Neural crest cell (in vitro differentiated cells): ENCODE data around the gene TPT1. TPM values are rescaled to one million over a fixed set of nuclear protein-coding genes. Genes with fewer than 3 reads are reported as not detected.
"Not testable (repeated sequence)": the region's sequence is repeated elsewhere in the genome, so short reads cannot be mapped to it uniquely, and the experiment has no call there.

ENCODE experiments used
- DNase-seq: peaks from one replicate; pipeline ENCODE4 v3.0.0; 2021; ENCODE audit warnings: low read depth, mixed read lengths, low spot score
- H3K27ac Mint-ChIP-seq: one replicate; pipeline ENCODE4 v1.8.0; 2021; ENCODE audit warnings: mild to moderate bottlenecking, mixed read lengths; ENCODE audit not compliant: unreplicated experiment
- H3K27me3 Mint-ChIP-seq: 2 replicates; pipeline ENCODE4 v1.8.0; 2021; ENCODE audit warnings: low read depth, mild to moderate bottlenecking, mixed read lengths
- H3K36me3 Mint-ChIP-seq: 2 replicates; pipeline ENCODE4 v1.8.0; 2021; ENCODE audit warnings: low read depth, mild to moderate bottlenecking, mixed read lengths
- H3K4me1 Mint-ChIP-seq: 2 replicates; pipeline ENCODE4 v1.8.0; 2021; ENCODE audit warnings: mixed read lengths
- H3K4me3 Mint-ChIP-seq: one replicate; pipeline ENCODE4 v1.8.0; 2021; ENCODE audit warnings: mild to moderate bottlenecking, mixed read lengths
- H3K9me3 Mint-ChIP-seq: 2 replicates; pipeline ENCODE4 v1.8.0; 2021; ENCODE audit warnings: mixed read lengths
- long read RNA-seq: library from polyadenylated mRNA; unstranded; transcript quantifications from one replicate; pipeline ENCODE4 v2.0.0, GENCODE V29; 2020
- total RNA-seq: library from RNA; stranded (reverse); gene quantifications from 2 replicates; pipeline ENCODE4 v1.2.1, GENCODE V29; 2021
- TF ChIP-seq, protein P1 (sequence below): fragments of 200-600 bp; sonication (generic); conservative IDR thresholded peaks from 2 replicates; pipeline ENCODE4 v1.5.0; 2021; ENCODE audit warnings: antibody characterized with exemption, mild to moderate bottlenecking

Gene TPT1
- total RNA-seq = 2,364 and 2,627 TPM in 2 replicates
- long read RNA-seq, full-length matches to known transcripts = 1,767 of 1,806 reads
- long read RNA-seq, partial matches to known transcripts = 13 of 1,806 reads
- long read RNA-seq, other reads (novel, unspliced or antisense) = 26 of 1,806 reads

- TF ChIP-seq, protein P1, sequence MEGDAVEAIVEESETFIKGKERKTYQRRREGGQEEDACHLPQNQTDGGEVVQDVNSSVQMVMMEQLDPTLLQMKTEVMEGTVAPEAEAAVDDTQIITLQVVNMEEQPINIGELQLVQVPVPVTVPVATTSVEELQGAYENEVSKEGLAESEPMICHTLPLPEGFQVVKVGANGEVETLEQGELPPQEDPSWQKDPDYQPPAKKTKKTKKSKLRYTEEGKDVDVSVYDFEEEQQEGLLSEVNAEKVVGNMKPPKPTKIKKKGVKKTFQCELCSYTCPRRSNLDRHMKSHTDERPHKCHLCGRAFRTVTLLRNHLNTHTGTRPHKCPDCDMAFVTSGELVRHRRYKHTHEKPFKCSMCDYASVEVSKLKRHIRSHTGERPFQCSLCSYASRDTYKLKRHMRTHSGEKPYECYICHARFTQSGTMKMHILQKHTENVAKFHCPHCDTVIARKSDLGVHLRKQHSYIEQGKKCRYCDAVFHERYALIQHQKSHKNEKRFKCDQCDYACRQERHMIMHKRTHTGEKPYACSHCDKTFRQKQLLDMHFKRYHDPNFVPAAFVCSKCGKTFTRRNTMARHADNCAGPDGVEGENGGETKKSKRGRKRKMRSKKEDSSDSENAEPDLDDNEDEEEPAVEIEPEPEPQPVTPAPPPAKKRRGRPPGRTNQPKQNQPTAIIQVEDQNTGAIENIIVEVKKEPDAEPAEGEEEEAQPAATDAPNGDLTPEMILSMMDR = no peak
- peaks cover 57% of the 10 kb centered on the region for H3K4me1 Mint-ChIP-seq
- peak; percentile 96 for DNase-seq
- H3K27me3 Mint-ChIP-seq = peaks cover 4% of the 10 kb centered on the region
- H3K36me3 Mint-ChIP-seq = peaks cover 32% of the 10 kb centered on the region
- H3K27ac Mint-ChIP-seq = peak within 1 kb of the TSS; percentile 100
- H3K4me3 Mint-ChIP-seq = peak within 1 kb of the TSS; percentile 100
- H3K9me3 Mint-ChIP-seq = no peaks in the 10 kb centered on the region
Observed at GRCh38 chr13:45341034-45341798, at the start of gene TPT1. TPT1 (minus strand) TSS chr13:45341183; CDS start chr13:45341069, 114 bp downstream.

DNA sequence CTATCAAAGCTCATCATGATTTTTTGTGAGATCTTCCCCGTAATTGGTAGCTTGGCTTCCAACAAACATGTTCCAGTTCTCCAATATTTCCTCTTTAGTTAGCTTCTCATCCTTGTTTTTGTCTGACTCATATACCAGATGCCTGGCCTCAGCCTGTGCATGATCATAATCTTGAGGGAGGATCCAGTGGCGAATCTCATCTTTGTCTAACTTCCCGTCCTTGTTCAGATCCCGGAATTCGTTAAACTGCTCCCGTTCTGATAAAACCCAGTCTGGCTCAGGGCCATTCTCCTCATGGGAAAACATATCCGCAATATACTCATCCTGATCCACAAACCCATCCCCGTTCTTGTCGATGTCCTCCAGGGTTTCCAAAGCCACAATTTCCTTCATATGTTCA, 49.4 kb upstream of the TPT1 start:
- H3K27ac Mint-ChIP-seq, DNase-seq, H3K27me3 Mint-ChIP-seq, H3K9me3 Mint-ChIP-seq, H3K4me3 Mint-ChIP-seq: not testable (repeated sequence)
- Mint-ChIP-seq H3K36me3 (peaks cover 28% of the 10 kb centered on the region), H3K4me1 (peaks cover 23% of the 10 kb centered on the region)

DNA sequence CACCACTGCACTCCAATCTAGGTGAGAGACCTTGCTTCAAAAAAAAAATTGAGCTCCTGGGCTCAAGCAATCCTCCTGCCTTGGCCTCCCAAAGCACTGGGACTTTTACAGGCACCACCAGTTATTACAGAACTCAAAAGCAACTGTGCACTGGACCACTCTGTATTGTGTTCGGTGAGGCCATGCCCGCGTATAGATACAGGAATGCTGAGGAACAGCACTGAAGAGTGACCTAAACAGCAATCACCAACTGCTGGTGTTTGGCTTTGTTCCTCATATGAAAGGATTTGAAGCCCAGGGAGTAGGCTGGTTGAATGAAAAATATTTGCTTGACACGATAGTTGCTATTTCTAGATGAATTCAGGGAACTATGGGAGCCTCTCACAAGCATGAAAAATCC, 47.7 kb upstream of the TPT1 start:
- H3K27me3 Mint-ChIP-seq = no peaks in the 10 kb centered on the region
- peaks cover 36% of the 10 kb centered on the region for H3K36me3 Mint-ChIP-seq
- DNase-seq = no peak
- H3K4me3 Mint-ChIP-seq = no peak overlapping the region
- H3K4me1 Mint-ChIP-seq = peaks cover 18% of the 10 kb centered on the region
- TF ChIP-seq, protein P1 = no peak
- H3K9me3 Mint-ChIP-seq = peaks cover 6% of the 10 kb centered on the region
- H3K27ac Mint-ChIP-seq = peak overlapping the region; percentile 37

DNA sequence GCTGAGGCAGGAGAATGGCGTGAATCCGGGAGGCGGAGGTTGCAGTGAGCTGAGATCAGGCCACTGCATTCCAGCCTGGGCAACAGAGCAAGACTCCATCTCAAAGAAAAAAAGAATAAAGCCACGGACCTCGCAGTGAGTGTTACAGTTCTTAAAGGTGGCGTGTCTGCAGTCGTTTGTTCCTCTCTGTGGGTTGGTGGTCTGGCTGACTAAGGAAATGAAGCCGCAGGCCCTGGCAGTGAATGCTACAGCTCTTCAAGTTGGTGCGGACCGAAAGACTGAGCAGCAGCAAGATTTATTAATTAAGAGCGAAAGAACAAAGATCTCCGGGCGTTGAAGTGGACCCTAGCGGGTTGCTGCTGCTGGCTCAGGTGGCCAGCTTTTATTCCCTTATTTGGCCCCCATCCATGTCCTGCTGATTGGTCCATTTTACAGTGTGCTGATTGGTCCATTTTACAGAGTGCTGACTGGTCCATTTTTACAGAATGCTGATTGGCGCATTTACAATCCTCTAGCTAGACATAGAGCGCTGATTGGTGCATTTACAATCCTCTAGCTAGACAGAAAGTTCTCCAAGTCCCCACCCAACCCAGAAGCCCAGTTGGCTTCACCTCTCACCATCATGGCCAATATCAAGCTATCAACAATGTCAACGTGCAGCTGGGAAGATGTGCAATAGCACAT, 46.1 kb upstream of the TPT1 start:
- Mint-ChIP-seq H3K4me1 (peaks cover 21% of the 10 kb centered on the region), H3K4me3 (peak overlapping the region; percentile 35), H3K27ac (peak overlapping the region; percentile 70), H3K36me3 (peaks cover 34% of the 10 kb centered on the region)
- H3K9me3 Mint-ChIP-seq, DNase-seq, H3K27me3 Mint-ChIP-seq: not testable (repeated sequence)

GRCh38 chr13:45385907-45386553, 45.0 kb upstream of the TPT1 start:
- peaks cover 6% of the 10 kb centered on the region for H3K9me3 Mint-ChIP-seq
- no peaks in the 10 kb centered on the region for H3K27me3 Mint-ChIP-seq
- H3K4me1 Mint-ChIP-seq = peaks cover 21% of the 10 kb centered on the region
- no peak for DNase-seq
- H3K27ac Mint-ChIP-seq = no peak overlapping the region
- H3K36me3 Mint-ChIP-seq = peaks cover 34% of the 10 kb centered on the region
- no peak overlapping the region for H3K4me3 Mint-ChIP-seq
- TF ChIP-seq, protein P1 = no peak

DNA sequence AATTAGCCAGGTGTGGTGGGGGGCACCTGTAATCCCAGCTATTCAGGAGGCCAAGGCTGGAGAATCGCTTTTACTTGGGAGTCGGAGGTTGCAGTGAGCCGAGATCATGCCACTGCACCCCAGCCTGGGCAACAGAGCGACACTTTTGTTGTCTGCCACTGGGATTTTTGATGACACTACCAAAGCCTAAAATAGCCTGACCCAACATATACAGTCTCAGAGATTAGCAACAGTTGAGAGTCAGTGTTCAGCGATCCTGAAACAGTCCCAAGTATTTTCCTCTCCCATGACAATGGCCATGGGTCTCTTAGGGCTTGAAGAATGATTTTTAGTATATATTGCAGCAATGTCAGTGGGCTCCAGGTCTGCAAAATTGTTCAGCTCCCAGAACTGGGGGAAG, 44.3 kb upstream of the TPT1 start:
- TF ChIP-seq, protein P1 = no peak
- Mint-ChIP-seq H3K27ac (no peak overlapping the region), H3K36me3 (peaks cover 27% of the 10 kb centered on the region), H3K27me3 (no peaks in the 10 kb centered on the region), H3K9me3 (peaks cover 6% of the 10 kb centered on the region), H3K4me1 (peaks cover 21% of the 10 kb centered on the region), H3K4me3 (no peak overlapping the region)
- no peak for DNase-seq
